Type B pancreatic cell (in vitro differentiated cells): Measurements from ENCODE around the gene HYCC1. TPM values are rescaled to one million over a fixed set of nuclear protein-coding genes. Genes with fewer than 3 reads are reported as not detected.
A peak's percentile ranks its signal among the peaks of the same experiment; 100 is the strongest.

Source experiments
- DNase-seq: peaks from one replicate; pipeline ENCODE4 v3.0.0; 2021; ENCODE audit warnings: mixed read lengths; ENCODE audit not compliant: unreplicated experiment; ENCODE audit errors: extremely low spot score
- H3K27ac Mint-ChIP-seq: 2 replicates; pipeline ENCODE4 v1.8.0; 2021; ENCODE audit warnings: mild to moderate bottlenecking, mixed read lengths
- H3K27me3 Mint-ChIP-seq: 2 replicates; pipeline ENCODE4 v1.8.0; 2021; ENCODE audit warnings: mixed read lengths
- H3K36me3 Mint-ChIP-seq: 2 replicates; pipeline ENCODE4 v1.8.0; 2021; ENCODE audit warnings: mixed read lengths
- H3K4me1 Mint-ChIP-seq: one replicate; pipeline ENCODE4 v1.8.0; 2021; ENCODE audit warnings: mixed read lengths; ENCODE audit not compliant: unreplicated experiment
- H3K4me3 Mint-ChIP-seq: 2 replicates; pipeline ENCODE4 v1.8.0; 2021; ENCODE audit warnings: mild to moderate bottlenecking, mixed read lengths
- H3K9me3 Mint-ChIP-seq: 2 replicates; pipeline ENCODE4 v1.8.0; 2021; ENCODE audit warnings: mixed read lengths
- total RNA-seq: library from RNA; stranded (reverse); gene quantifications from 2 replicates; pipeline ENCODE4 v1.2.1, GENCODE V29; 2021; ENCODE audit warnings: low replicate concordance
- TF ChIP-seq, protein P1 (sequence below): fragments of 200-600 bp; sonication (generic); conservative IDR thresholded peaks from 2 replicates; pipeline ENCODE4 v1.5.0; 2021; ENCODE audit warnings: antibody characterized with exemption, mild to moderate bottlenecking

HYCC1 gene
- total RNA-seq, 1 donor from 2014 or later, result 26.7 TPM

DNA sequence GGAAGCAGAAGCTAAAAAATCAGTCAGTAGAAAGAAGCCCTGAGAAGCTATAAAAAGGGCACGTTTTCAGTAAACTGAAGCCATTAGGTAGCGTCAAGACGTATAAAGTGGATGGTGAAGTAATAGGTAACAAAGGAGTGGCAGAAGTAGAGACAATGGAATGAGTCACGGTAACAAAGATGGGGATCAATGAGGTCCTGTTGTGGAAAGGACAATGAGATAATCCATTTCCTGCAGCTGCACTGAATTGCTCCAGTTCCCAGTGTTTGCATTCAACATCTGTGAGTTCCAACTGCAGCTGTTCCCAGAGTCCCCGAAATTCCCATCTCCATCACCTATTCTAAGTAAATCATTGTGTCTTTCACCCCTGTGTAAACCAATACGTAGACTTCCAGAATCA lies 4.8 kb upstream of the HYCC1 start:
- no peak for DNase-seq
- peaks cover 9% of the 10 kb centered on the region for H3K9me3 Mint-ChIP-seq
- peaks cover 21% of the 10 kb centered on the region for H3K4me1 Mint-ChIP-seq
- H3K4me3 Mint-ChIP-seq, result no peak overlapping the region
- TF ChIP-seq, protein P1, sequence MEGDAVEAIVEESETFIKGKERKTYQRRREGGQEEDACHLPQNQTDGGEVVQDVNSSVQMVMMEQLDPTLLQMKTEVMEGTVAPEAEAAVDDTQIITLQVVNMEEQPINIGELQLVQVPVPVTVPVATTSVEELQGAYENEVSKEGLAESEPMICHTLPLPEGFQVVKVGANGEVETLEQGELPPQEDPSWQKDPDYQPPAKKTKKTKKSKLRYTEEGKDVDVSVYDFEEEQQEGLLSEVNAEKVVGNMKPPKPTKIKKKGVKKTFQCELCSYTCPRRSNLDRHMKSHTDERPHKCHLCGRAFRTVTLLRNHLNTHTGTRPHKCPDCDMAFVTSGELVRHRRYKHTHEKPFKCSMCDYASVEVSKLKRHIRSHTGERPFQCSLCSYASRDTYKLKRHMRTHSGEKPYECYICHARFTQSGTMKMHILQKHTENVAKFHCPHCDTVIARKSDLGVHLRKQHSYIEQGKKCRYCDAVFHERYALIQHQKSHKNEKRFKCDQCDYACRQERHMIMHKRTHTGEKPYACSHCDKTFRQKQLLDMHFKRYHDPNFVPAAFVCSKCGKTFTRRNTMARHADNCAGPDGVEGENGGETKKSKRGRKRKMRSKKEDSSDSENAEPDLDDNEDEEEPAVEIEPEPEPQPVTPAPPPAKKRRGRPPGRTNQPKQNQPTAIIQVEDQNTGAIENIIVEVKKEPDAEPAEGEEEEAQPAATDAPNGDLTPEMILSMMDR, result no peak
- no peaks in the 10 kb centered on the region for H3K36me3 Mint-ChIP-seq
- H3K27me3 Mint-ChIP-seq, result peaks cover 6% of the 10 kb centered on the region
- no peak overlapping the region for H3K27ac Mint-ChIP-seq

DNA sequence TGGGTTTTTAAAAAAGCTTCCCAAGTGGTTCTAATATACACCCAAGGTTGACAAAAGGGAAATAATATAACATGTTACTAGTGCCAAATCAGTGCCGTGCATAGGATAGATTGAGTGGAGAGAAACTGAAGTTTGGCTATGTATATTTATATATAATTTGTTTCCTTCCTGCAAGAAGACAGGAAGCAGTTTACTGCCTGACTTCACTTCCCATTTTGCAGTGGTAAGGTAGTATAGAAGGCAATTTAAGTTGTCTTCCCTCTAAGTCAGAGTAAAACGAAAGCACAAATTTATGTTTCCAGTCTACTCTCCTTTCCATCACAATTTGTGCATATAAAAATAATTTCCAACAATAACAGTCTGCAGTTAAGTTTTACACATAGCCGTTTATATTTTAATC lies 3.4 kb upstream of the HYCC1 start:
- no peak overlapping the region for H3K4me3 Mint-ChIP-seq

DNA sequence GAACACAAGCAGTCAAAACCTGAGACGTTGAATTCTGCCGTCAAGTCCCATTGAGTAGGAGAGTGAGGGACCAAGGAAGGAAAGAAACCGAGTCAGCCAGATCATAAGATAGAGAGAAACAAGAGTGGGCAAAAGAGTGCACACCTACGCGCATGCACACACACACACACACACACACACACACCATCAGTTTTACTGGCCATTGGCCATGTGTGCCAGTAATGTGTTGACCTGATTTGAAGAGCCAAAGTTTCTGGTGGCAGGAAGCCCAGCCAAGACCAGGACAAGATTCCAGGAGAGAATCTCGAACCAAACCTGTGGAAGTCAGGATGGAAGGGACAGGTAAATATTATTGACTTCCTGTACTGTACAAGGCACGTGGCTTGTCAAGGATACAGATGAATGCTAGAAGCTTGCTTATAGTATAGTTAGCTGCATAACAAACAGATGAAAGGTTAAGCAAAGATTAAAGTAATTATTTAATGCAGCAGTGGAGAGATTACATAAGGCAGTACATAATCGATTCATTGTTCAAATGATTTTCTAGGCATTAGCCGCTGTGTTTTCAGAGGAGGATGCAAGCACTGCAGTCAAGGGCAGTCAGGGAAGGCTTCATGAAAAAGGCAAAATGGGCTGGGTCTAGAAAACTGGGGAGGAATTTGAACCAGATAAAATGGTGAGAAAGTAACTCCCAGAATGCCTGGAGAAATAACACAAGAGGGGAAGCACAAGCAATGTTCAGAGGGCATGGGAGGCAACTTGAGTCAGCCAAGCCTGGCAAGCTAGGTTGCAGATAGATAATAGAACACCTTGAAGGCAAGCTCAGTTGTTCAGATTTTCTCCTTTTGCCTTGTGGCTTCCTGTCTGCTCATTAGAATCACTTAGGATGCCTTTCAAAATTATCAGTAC lies 2.7 kb upstream of the HYCC1 start:
- Mint-ChIP-seq H3K4me3 (no peak overlapping the region), H3K27ac (no peak overlapping the region), H3K27me3 (peaks cover 3% of the 10 kb centered on the region), H3K36me3 (no peaks in the 10 kb centered on the region), H3K9me3 (peaks cover 9% of the 10 kb centered on the region), H3K4me1 (peaks cover 10% of the 10 kb centered on the region)
- TF ChIP-seq, protein P1, result no peak
- no peak for DNase-seq

More for the DNA sequence above, 3.4 kb upstream of the HYCC1 start:
- peaks cover 9% of the 10 kb centered on the region for H3K9me3 Mint-ChIP-seq
- DNase-seq, result no peak
- H3K27ac Mint-ChIP-seq, result no peak overlapping the region
- TF ChIP-seq, protein P1, result no peak
- no peaks in the 10 kb centered on the region for H3K36me3 Mint-ChIP-seq
- peaks cover 12% of the 10 kb centered on the region for H3K4me1 Mint-ChIP-seq
- peaks cover 4% of the 10 kb centered on the region for H3K27me3 Mint-ChIP-seq

DNA sequence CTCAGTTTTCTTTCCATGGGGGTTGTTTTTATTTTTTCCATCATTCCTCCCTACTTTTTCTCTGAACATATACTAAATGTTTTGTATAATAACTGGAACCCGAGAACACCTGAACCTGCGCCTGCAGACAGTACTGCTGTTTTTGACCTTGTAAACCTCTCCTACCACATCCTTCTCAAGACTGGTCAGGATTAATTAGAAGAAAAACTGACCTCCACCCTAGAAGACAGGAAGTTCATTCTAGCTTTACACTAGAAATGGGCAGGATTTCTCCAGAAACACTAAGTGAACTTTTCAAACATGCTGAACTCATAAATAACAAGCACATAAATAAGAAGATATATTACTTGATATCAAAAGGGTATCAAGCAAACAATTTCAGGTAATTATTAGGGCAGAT lies 751 bp upstream of the HYCC1 start:
- H3K4me1 Mint-ChIP-seq, result peaks cover 10% of the 10 kb centered on the region
- no peaks in the 10 kb centered on the region for H3K36me3 Mint-ChIP-seq
- peak overlapping the region; percentile 99 for H3K4me3 Mint-ChIP-seq
- TF ChIP-seq, protein P1, result no peak
- no peaks in the 10 kb centered on the region for H3K9me3 Mint-ChIP-seq
- peaks cover 3% of the 10 kb centered on the region for H3K27me3 Mint-ChIP-seq
- DNase-seq, result no peak
- no peak overlapping the region for H3K27ac Mint-ChIP-seq

DNA sequence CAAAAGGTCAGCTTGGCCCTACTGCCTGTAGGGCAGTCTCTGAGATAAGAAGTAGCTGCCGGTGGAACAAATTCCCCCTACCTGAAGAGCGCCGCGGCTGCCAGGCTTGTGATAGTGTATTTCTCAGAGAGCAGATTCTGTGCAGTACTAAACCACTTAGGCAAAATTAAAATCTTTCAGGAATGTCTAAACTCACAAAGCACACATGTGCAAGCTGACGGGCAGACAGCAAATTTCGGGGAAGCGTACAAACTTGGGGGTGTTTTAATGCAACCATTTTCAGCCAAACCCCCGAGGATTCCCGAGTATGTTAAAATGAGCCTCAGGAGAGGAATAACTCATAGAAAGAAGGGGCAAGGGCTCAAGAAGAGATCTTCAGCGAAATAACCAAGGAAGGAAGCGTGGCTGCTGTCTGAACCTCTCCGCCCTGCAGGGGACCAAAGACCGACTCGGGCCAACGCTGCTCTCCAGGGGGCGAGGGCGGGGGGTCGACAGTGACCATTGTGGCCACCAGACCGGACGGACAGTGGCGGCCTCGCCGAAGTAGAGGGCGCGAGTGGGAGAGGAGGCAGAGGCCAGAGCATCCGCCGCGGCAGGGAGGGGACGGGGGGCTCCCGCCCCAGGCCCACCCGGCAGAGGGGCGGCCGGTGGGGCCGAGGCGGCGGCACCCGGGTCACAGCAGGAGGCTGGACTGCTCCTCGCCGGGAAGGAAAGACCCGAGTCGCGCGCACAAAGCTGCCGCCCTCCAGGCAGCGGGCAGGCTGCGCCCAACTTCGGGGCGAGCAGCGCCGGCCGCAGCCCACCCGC lies 819 bp downstream of the HYCC1 start:
- peaks cover 3% of the 10 kb centered on the region for H3K27me3 Mint-ChIP-seq
- no peak overlapping the region for H3K27ac Mint-ChIP-seq
- TF ChIP-seq, protein P1, result peak; percentile 49
- H3K4me3 Mint-ChIP-seq, result no peak overlapping the region
- H3K36me3 Mint-ChIP-seq, result no peaks in the 10 kb centered on the region
- H3K4me1 Mint-ChIP-seq, result peaks cover 5% of the 10 kb centered on the region
- no peak for DNase-seq
- H3K9me3 Mint-ChIP-seq, result no peaks in the 10 kb centered on the region
